NCI-H1105 treated with DMSO at 0.1 percent for 48 hours (cell line): ENCODE measurements around the gene SNX12.

Experiments used
- DNase-seq: peaks from one replicate; lab custom pipeline; 2025; lab: John Stamatoyannopoulos, UW

SNX12 gene

GRCh38 chrX:71068044-71068918 is at the start of gene SNX12:
TSS of gene SNX12 (minus strand) at chrX:71068334. CDS start at chrX:71068306, 28 bp downstream.
- DNase-seq: peak; percentile 92

- DNase-seq: no peak
Observed at GRCh38 chrX:71117358-71117757, 49.2 kb upstream of the SNX12 start.

GRCh38 chrX:71111921-71112431 is 43.8 kb upstream of the SNX12 start:
- DNase-seq: no peak

- DNase-seq: no peak
Observed at GRCh38 chrX:71111141-71111843, 43.2 kb upstream of the SNX12 start, which contains the start of gene IL2RG. TSS of gene IL2RG (minus strand) at chrX:71111577. CDS start at chrX:71111539, 38 bp downstream.

GRCh38 chrX:71109051-71109450 is 40.9 kb upstream of the SNX12 start:
- DNase-seq: no peak

- no peak for DNase-seq
Observed at GRCh38 chrX:71107762-71108360, 39.7 kb upstream of the SNX12 start.

- DNase-seq: no peak
Observed at GRCh38 chrX:71107245-71107644, 39.1 kb upstream of the SNX12 start.

- no peak for DNase-seq
Observed at GRCh38 chrX:71106427-71106826, 38.3 kb upstream of the SNX12 start, which contains the start of gene CXorf65. TSS of gene CXorf65 (minus strand) at chrX:71106740. CDS start at chrX:71106556, 184 bp downstream.

GRCh38 chrX:71105628-71106027 is 37.5 kb upstream of the SNX12 start:
- DNase-seq: no peak

- DNase-seq: no peak
Observed at GRCh38 chrX:71103110-71103983, 35.2 kb upstream of the SNX12 start.

GRCh38 chrX:71102292-71102691 is 34.2 kb upstream of the SNX12 start:
- no peak for DNase-seq

- no peak for DNase-seq
Observed at GRCh38 chrX:71100581-71101505, 32.7 kb upstream of the SNX12 start.

- no peak for DNase-seq
Observed at GRCh38 chrX:71099736-71100135, 31.6 kb upstream of the SNX12 start.

GRCh38 chrX:71098951-71099506 is 30.9 kb upstream of the SNX12 start:
- DNase-seq: no peak

GRCh38 chrX:71098302-71098701 is 30.2 kb upstream of the SNX12 start:
- DNase-seq: peak; percentile 3

- DNase-seq: no peak
Observed at GRCh38 chrX:71096760-71097032, 28.6 kb upstream of the SNX12 start.

GRCh38 chrX:71095981-71096759 is 28.0 kb upstream of the SNX12 start:
- DNase-seq: peak; percentile 45

- DNase-seq: peak; percentile 74
Observed at GRCh38 chrX:71095555-71095980, 27.4 kb upstream of the SNX12 start, which contains the start of gene FOXO4. TSS of gene FOXO4 (plus strand) at chrX:71095851. CDS start at chrX:71096529, 678 bp downstream.

- DNase-seq: no peak
Observed at GRCh38 chrX:71095033-71095432, 26.9 kb upstream of the SNX12 start.
